Glomerular endothelial cell (primary cell): ENCODE data around the gene FIS1. TPM values are rescaled to one million over a fixed set of nuclear protein-coding genes. Genes with fewer than 3 reads are reported as not detected.
"Not testable (repeated sequence)": the region's sequence is repeated elsewhere in the genome, so short reads cannot be mapped to it uniquely, and the experiment has no call there.

Experiments used
- DNase-seq: peaks from one replicate; pipeline ENCODE4 v3.0.0-alpha.2; 2011; ENCODE audit warnings: low read depth, low spot score; ENCODE audit errors: extremely low read depth
- total RNA-seq: library from RNA; depleted of rRNA; stranded (reverse); fragments of >200 nt; gene quantifications from 2 replicates; pipeline ENCODE4 v1.2.3, GENCODE V29; 2015

Gene FIS1
- total RNA-seq, 1 donor from 2014 or later, result 214 TPM

GRCh38 chr7:101207459-101207858 lies 37.4 kb downstream of the FIS1 start:
- no peak for DNase-seq

GRCh38 chr7:101206665-101207042 lies 38.2 kb downstream of the FIS1 start:
- no peak for DNase-seq

- no peak for DNase-seq
These were observed 38.8 kb downstream of the FIS1 start for GRCh38 chr7:101205901-101206664.

DNA sequence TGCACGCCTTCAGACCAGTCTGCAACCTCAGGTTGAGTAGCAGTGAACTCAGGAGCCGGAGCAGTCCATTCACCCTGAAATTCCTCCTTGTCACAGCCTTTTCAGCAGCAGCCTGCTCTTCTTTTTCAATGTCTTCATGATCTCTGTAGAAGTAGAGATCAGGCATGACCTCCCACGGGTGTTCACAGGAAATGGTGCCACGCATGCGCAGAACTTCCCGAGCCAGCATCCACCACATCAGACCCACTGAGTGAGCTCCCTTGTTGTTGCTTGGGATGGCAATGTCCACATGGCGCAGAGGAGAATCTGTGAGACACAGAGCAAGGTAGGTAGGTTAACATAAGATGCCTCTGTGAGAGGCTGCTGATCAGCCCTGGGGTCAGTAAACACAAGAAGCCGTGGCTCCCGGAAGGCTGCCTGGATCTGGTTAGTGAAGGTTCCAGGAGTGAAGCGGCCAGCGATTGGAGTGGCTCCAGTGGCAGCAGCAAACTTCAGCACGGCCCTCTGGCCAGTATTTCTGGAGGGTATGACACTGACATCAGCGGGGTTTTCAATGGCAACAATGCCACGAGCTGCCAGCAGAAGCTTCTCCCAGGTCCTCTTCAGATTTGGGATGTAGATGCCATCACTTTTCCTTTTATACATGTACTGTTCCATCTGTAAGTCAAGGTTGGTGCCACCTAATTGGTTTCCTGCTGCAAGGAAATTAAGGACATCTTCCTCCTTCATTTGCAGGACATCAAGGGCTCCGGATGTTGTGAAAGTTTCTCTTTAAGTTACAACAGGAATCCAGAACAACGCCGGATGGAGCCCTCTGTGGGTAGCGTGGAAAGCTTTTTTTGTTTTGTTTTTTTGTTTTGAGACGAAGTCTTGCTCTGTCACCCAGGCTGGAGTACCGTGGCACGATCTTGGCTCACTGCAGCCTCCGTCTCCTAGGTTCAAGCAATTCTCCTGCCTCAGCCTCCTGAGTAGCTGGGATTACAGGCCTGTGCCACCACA lies 40.8 kb downstream of the FIS1 start:
- not testable (repeated sequence) for DNase-seq

GRCh38 chr7:101202603-101202918 lies 42.3 kb downstream of the FIS1 start:
- no peak for DNase-seq

GRCh38 chr7:101201695-101202602 lies 42.9 kb downstream of the FIS1 start:
- no peak for DNase-seq

DNA sequence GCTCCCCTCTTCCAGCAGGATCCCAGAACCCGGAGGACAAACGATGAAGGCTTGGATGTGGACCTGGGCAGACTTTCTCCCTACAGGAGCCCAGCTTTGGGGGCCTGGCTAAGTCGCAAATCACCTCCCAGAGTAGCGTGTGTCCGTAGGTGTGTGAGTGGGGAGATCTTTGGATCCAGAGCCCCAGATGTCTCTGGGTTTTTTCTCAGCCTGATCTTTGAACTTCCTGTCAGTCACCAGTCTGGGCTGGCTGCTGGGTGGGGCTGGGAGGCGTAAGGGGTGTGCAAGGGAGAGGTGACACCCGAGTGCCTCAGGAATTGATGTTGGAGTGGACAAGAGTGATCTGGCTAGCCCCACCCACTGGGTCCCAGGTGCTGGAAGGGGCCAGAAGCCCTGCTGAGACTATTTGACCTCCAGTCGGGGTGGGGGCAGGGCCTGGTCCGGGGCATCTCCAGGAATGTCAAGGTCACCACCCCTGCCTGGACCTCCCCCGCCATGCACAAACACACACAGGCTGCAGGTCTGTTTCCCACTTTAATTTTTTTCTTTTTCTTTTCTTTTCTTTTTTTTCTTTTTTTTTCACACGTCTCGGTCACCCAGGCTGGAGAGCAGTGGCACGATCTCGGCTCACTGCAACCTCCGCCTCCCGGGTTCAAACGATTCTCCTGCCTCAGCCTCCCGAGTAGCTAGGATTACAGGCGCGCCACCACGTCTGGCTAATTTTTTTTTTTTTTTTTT lies 43.9 kb downstream of the FIS1 start, which contains the start of gene MOGAT3:
Gene MOGAT3, minus strand, starts transcription at position 175 of the 738 bp plus-strand sequence. CDS start 182 bp downstream, outside the sequence.
- DNase-seq, result no peak

- DNase-seq, result no peak
These were observed 44.4 kb downstream of the FIS1 start for GRCh38 chr7:101200504-101200861.

- DNase-seq, result not testable (repeated sequence)
These were observed 45.4 kb downstream of the FIS1 start for GRCh38 chr7:101199522-101199921.

- DNase-seq, result no peak
These were observed 46.4 kb downstream of the FIS1 start for GRCh38 chr7:101198476-101198875.

GRCh38 chr7:101197991-101198390 lies 46.9 kb downstream of the FIS1 start:
- no peak for DNase-seq

DNA sequence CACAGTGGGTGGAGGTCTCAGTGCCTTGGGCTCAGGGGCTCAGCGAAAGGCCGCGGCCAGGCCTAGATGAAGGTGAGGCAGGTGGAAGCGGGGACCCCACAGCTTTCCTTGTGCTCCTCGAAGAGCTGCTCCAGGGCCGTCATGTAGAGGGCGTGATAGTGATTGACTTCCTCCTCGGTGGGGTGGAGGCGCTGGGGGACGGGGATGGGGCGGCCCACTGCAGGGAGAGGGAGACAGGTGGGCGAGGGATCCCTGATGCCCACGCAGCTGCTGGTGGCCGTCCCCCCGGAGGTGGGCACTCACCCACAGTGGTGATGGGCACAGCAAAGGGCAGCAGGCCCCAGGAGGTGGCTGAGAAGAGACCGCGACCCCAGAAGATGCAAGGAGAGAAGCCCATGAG lies 49.0 kb downstream of the FIS1 start:
- DNase-seq, result no peak

Other genes with a start within 250 kb of the FIS1 start
- gene MUC17, start 225.0 kb downstream of the FIS1 start, total RNA-seq, result not detected in 2 replicates
- 13.0 and 23.5 TPM in 2 replicates for gene TRIM56, start 159.6 kb downstream of the FIS1 start, total RNA-seq
- 2,911 and 5,219 TPM in 2 replicates for gene SERPINE1, start 118.0 kb downstream of the FIS1 start, total RNA-seq
- 143 and 246 TPM in 2 replicates for gene AP1S1, start 90.6 kb downstream of the FIS1 start, total RNA-seq
- gene VGF, start 79.5 kb downstream of the FIS1 start, total RNA-seq, result 0.92 TPM in 1 of 2 replicates, not detected in the other
- gene NAT16, start 64.8 kb downstream of the FIS1 start, total RNA-seq, result not detected in 2 replicates
- not detected in 2 replicates for gene MOGAT3, start 44.0 kb downstream of the FIS1 start, total RNA-seq
- gene PLOD3, start 27.5 kb downstream of the FIS1 start, total RNA-seq, result 130 and 160 TPM in 2 replicates
- gene ZNHIT1, start 26.9 kb downstream of the FIS1 start, total RNA-seq, result 148 and 172 TPM in 2 replicates
- 1.9 and 6.0 TPM in 2 replicates for gene CLDN15, start 7.3 kb downstream of the FIS1 start, total RNA-seq
- 24.0 and 27.5 TPM in 2 replicates for gene IFT22, start 76.7 kb upstream of the FIS1 start, total RNA-seq
- not detected in 2 replicates for gene COL26A1, start 117.8 kb upstream of the FIS1 start, total RNA-seq